GM18508 (cell line): ENCODE measurements around the gene ZNF750.

Source experiments
- ATAC-seq: cut with Tn5 transposase; IDR thresholded peaks from one replicate; pipeline ENCODE4 v1.9.1; 2021; ENCODE audit warnings: moderate number of reproducible peaks; ENCODE audit not compliant: insufficient read depth, unreplicated experiment

Gene ZNF750

GRCh38 chr17:82873521-82873920, 33.7 kb upstream of the ZNF750 start:
- no peak for ATAC-seq

DNA sequence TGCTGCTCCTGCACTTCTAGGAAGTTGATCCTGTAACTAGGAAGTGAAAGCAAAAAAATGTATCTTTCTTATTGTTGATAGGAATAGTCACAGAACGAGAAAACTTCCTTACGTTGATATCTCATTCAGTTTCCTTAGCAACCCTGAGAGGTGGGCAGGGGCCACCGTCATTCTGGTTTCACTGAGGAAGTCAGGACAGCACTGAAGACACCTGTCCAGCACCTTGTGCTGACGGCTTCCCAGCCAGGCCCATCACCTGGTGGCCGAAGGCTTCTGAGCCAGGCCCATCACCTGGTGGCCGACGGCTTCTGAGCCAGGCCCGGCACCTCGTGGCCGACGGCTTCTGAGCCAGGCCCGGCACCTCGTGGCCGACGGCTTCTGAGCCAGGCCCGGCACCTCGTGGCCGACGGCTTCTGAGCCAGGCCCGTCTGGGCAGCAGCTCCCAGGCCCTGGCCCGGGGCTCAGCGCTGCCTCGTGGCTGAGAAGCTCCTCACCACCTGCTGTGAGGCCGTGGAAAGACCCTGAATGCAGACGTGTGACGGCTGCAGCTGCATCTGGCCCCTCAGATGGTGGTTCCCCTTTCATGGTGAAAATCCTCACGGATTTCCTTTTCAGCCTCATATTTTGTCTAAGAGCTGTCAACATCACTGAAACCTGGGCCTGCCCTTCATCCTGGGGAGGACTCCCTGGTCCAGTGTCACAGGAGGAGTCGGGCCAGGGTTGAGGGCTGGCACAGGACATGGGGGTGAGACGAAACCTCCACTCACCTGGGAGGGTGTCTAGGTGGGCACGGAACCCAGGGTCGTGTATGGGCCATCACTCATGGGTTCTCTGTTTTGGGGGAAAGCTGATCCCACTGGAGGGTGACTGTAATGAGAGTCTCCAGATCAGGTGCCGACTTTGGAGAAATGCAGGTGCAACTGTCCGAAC, 33.0 kb upstream of the ZNF750 start:
- ATAC-seq, result no peak

DNA sequence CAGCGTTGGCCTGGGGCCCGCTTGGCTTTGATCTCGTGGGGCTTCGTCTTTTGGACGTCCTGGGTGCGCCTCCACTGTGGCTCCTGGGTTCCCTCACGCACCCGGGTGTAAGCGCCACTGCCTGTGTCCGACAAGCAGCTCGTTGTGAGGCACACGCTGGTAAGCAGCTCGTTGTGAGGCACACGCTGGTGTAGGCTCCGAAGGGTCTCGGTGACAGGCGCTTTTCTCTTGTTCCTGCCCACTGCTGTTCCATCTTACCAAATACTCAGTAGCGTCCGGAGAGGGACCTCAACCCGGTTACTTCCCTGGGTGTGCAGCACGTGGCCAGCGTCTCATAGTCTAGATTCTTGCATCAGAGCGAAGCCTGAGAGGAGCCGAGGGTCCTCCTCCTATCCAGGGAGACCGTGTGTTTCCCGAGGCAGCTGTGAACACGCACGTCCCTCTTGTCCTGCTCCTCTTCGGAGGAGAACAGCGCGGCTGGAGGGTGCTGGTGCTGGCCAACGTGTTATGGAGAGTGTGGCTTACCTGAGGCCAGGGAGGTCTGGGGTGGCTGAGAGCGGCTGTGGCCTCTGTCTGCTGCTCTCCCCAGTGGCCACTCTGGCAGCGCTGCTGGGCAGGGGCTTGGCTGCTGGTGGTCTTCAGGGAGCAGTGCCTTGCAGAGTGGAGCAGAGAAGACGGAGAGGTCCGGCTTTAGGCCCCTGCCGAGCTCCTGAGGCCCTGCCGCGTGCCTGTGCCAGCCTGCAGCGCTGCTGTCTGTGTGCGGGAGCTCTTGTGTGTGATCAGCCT, 32.1 kb upstream of the ZNF750 start:
- ATAC-seq, result no peak

- ATAC-seq, result peak; percentile 50
Observed at GRCh38 chr17:82871056-82871775, 31.4 kb upstream of the ZNF750 start.

DNA sequence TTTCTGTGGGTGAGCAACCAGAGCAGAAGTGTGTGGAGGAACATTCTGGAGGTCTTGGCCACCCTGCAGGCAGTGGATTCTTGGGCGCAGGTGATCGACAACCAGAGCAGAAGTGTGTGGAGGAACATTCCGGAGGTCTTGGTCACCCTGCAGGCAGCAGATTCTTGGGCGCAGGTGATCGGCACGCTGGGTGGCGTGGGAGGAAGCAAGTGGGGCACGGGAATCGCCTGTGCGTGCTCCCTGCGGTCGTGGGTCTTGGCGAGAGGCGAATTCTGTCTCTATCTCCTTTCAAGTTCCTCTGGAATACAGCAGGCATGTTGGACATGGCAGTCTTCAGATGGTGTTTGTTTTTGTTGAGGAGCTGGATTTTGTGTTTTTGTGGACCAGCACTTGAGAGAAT, 30.7 kb upstream of the ZNF750 start:
- ATAC-seq, result no peak

- no peak for ATAC-seq
Observed at GRCh38 chr17:82870091-82870491, 30.3 kb upstream of the ZNF750 start.

DNA sequence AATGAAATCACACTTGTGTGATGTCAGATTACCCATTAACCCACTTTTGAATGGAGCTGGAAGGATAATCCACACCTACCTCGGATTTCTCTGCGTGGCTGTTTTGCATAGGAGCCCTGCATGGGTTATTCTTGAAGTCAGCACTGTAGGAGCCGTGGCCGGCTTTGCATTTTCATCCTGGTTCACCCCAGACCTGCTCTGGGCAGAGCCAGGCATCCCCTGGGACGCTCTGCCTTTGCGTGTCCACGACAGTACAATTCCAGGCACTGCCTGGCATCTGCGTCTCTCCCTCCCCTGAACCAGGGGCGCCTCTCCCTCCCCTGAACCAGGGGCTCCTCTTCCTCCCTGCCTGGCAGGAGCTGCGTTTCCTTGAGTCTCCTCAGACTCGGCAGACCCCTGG, 29.7 kb upstream of the ZNF750 start:
- ATAC-seq, result no peak

- no peak for ATAC-seq
Observed at GRCh38 chr17:82868715-82869131, 28.9 kb upstream of the ZNF750 start.

DNA sequence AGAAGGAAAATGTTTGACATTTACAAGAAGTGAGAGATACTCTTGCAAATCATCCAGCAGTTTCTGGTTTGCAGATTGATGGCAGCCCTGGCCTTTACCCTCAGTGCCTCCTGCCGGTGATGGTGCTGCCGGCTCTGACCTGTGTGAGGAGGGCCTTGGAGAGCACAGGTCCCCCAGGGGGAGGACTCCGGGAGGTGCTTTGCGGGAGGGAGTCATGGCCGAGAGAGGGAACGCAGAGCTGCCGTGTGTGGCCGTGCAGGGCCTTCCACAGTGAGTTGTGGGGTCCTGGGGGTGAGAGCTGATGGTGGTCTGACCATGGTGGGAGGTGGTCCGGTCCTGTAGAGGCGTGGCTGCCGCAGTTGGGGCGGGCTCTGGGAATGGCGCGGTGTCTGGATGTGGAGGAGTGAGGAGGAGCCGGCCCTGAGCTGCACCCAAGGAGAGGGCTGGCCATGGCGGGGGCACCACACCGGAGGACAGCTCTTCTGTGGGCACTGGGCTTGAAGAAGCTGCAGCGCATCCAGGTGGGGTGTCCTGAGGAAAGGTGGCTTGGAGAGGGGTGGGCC, 28.0 kb upstream of the ZNF750 start:
- no peak for ATAC-seq

GRCh38 chr17:82866590-82867191, 26.9 kb upstream of the ZNF750 start:
- ATAC-seq, result no peak

DNA sequence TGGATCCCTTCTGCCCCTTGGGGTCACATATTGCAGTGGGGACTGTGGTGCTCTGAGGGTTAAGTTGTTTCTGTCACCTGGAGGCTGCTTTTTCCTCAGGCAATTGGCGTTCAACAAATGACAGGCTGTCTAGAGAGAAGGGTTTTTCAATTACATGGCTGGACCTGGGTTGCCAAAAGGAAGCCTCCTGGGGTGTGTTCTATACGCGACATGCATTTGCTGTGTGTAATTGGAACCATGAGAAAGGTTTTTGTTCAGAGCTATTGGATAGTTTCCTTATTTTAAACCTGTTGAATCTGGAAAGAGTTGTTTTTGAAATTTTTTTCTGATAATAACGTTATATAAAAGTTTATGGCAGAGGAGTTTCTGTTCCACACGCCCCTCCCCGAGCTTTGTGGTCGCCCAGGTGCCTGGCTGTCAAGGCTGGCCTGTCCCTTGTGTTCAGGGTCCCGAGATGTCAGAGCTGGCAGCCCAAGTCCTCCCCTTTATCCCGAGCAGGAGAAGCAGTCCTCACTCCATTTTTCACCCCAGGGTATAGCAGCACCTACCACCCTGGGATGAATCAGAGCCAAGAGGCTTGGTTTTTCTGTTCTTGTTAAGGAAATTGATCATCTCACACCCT, 26.1 kb upstream of the ZNF750 start:
- no peak for ATAC-seq

DNA sequence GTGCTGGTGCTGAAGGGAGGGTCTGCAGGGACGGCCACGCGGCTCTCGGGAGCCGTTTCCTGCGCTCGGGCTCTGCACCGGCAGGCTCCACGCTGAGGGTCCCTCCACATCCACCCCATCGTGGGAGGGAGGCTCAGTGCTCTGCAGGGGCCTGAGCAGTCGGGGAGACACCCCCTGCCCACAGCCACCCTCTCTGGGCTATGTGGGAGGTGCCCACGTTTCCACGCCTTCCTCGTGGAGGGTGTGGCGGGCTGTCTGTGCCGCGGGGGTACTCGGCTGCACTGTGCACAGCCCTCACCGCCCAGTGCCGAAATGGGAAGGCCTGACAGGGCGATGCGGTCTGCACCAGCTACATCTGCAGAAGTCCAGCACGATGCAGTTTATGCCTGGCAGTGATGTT, 25.5 kb upstream of the ZNF750 start:
- ATAC-seq, result no peak

DNA sequence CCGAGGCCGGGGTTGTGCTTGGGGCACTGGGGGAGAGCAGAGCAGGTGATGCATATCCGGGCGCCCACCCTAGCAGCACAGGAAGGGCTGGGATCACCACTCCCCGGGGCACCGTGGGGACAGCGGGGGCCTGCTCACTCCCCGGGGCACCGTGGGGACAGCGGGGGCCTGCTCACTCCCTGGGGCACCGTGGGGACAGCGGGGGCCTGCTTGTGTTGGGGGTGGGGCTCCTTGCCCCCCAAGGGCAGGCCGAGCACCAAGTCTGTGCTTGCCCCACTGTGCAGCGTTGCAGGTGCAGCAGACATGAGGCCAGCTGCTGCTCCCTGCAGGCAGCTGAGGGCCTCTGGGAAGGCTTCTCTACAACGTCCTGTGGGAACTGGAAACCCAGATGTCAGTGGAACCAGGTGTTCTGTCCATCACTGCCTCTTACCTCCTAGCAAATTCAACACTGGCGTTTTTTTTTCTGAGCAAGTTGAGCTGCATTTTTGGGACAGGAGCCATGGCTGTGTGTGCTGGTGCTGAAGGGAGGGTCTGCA, 25.0 kb upstream of the ZNF750 start:
- no peak for ATAC-seq

DNA sequence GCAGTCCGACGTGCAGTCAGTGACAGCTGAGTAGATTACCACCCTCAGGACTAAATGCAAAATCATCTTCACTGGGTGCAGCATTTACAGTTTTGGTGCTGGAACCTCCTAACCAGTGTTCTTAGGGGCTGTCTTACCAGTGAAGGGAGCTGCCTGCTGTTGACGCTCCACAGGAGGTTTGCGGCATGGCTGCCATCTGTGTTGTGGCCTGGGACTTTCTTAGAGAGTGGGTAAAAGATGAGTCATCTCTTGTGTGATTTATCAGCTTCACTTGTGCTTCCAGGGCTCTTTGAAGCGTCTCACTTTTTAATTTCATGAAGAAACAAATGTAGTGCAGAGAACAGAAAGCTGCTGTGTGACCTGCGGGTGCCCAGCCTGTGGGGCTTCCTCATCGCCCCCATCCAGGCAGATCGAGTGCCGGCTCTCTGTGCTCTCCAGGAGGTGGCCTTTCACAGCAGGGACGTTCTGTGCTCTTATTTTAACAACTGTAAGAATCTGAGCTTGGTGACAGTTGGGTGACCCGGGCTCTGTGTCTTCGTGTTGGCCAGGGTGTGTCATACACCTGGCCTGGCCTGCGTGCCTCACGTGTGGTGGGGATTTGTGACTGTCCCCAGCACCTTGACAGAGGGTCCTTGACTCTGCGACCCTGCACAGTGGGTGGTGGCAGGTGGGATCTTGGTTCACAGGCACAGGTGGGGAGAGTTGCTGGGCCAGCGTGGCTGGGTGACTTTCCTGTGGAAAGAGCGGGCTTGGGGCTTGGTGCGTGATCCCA, 24.3 kb upstream of the ZNF750 start:
- ATAC-seq, result peak; percentile 68

GRCh38 chr17:82863383-82863940, 23.6 kb upstream of the ZNF750 start:
- no peak for ATAC-seq

- ATAC-seq, result no peak
Observed at GRCh38 chr17:82862737-82863382, 23.0 kb upstream of the ZNF750 start.

DNA sequence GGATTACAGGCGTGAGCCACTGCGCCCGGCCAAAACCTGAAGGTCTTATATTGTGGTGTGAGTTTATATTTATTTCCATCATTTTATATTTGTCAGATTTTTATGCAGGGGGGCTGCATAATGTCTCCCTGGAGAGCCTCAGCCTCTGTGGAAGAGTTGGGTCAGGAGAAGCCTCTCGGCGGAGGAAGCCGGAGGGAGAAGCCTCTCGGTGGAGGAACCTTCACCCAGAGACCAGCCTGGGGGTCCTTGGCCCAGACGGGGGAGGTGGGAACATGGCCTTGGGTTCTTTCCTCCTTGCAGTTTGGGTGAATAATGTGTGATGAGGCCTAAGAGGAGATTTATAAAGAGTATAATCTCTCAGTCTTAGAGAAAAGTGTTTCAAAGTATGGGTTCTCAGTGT, 22.4 kb upstream of the ZNF750 start:
- no peak for ATAC-seq

DNA sequence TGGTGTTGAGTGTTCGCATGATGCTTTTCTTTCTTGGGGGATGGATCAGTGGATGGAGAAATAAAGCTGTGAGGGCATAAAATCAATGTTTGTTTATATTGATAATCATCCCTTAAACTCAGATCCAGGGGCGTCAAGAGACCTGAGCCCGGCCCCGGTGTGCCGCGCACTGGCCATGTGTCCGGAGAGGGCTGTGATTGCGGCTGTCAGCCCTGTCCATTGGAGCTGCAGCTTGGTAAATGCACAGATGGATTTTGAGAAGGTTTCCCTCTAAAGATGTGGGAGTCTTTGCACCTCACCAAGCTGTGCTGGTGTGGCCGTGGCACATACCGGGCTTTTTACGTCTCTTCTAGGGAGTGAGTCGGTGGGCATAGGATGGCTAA, 21.6 kb upstream of the ZNF750 start:
- ATAC-seq, result no peak
